IPS-15b (cell line): ENCODE results near the gene CALD1.

Experiments
- H3K27me3 ChIP-seq: one replicate; pipeline ENCODE4 v1.6.1; 2013; ENCODE audit warnings: low read length; ENCODE audit not compliant: control insufficient read depth, insufficient read depth
- H3K36me3 ChIP-seq: one replicate; pipeline ENCODE4 v1.6.1; 2013; ENCODE audit warnings: low read length; ENCODE audit not compliant: control insufficient read depth, insufficient read depth
- H3K4me1 ChIP-seq: one replicate; pipeline ENCODE4 v1.6.1; 2013; ENCODE audit warnings: mild to moderate bottlenecking, low read length; ENCODE audit not compliant: control insufficient read depth, insufficient read depth
- H3K4me3 ChIP-seq: one replicate; pipeline ENCODE4 v1.5.1; 2013; ENCODE audit warnings: low read depth, low read length
- H3K9ac ChIP-seq: one replicate; pipeline ENCODE4 v1.6.1; 2013; ENCODE audit warnings: low read depth, mild to moderate bottlenecking, low read length
- H3K9me3 ChIP-seq: one replicate; pipeline ENCODE4 v1.6.1; 2013; ENCODE audit warnings: mild to moderate bottlenecking, low read length; ENCODE audit not compliant: control insufficient read depth, insufficient read depth

The CALD1 gene

GRCh38 chr7:134907000-134907399 is 127.6 kb downstream of the CALD1 start:
- Histone ChIP-seq H3K9me3 (no peaks in the 10 kb centered on the region), H3K9ac (no peak overlapping the region), H3K4me1 (peaks cover 2% of the 10 kb centered on the region), H3K27me3 (no peaks in the 10 kb centered on the region), H3K4me3 (no peak overlapping the region), H3K36me3 (no peaks in the 10 kb centered on the region)

DNA sequence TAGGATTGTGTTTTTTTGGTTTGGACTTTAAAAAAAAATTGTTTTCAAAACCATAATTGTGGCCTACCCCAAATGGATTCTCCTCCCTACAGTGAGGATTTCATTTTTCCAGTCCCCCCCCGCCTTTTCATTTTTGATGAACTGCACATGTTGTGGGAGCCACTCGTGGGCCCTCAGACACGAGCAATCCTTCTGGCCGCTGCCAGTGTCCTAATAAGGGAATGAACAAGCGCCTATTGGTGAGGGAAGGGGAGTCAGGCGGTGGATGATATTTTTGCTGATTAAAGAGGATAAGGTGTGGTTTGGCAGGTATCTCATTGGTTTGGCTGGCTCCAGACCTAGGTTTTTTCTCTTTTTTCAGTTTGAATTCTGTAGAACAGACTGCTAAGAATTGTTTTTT is 128.2 kb downstream of the CALD1 start:
- H3K4me1 ChIP-seq: peaks cover 2% of the 10 kb centered on the region
- H3K9me3 ChIP-seq: no peaks in the 10 kb centered on the region
- H3K27me3 ChIP-seq: no peaks in the 10 kb centered on the region
- no peak overlapping the region for H3K9ac ChIP-seq
- H3K36me3 ChIP-seq: no peaks in the 10 kb centered on the region
- no peak overlapping the region for H3K4me3 ChIP-seq

DNA sequence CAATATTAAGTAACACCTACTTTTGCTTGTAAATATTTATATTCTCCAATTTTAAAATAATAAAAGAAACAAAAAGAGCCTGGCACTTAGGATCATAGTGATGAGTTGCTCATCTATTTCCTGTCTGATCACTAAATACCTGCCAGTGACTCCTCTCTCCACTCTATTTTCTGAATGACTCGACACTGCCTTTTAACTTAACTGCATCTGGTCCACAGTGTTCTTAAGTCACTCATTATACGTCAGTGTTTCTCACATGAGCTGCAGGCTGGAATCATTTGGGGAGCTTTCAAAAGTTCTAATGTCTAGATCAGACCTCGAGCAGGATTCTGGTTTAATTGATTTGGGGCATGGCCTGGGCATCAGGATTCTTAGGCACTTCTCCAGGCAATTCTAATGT is 128.9 kb downstream of the CALD1 start:
- Histone ChIP-seq H3K36me3 (no peaks in the 10 kb centered on the region), H3K4me1 (peaks cover 2% of the 10 kb centered on the region), H3K9me3 (no peaks in the 10 kb centered on the region), H3K27me3 (no peaks in the 10 kb centered on the region), H3K4me3 (no peak overlapping the region), H3K9ac (no peak overlapping the region)

DNA sequence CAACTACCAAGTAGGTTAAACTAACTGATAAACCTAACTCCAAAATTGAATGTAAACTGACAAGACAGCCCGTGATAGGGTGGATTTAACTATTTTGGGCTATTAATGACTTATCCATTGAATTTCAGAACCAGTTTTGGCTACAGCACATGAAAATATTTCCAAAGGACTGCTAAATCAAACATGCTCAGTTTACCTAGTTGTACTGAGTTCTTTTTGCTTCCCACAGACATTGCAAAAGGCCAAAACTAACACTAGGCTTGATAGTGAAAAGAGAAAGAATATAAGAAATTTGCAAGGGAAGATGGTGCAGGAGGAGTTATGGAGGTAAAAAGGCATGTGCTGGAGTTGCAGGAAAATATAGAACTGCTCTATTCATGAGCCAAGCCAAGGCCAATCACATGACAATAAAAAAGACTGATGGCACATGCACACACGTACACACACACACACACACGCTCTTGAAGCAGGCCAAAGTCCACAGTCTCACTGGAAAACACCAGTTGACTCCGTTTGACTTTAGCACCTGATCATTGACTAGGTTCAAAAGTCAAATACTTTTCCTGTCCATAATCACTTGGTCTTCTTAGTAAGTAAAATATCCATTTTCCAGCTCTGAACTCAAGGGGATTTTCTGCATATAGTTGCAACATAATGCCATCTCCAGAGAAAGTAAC is 130.9 kb downstream of the CALD1 start:
- no peaks in the 10 kb centered on the region for H3K9me3 ChIP-seq
- H3K36me3 ChIP-seq: no peaks in the 10 kb centered on the region
- no peak overlapping the region for H3K4me3 ChIP-seq
- H3K27me3 ChIP-seq: no peaks in the 10 kb centered on the region
- H3K9ac ChIP-seq: no peak overlapping the region
- H3K4me1 ChIP-seq: peaks cover 2% of the 10 kb centered on the region

DNA sequence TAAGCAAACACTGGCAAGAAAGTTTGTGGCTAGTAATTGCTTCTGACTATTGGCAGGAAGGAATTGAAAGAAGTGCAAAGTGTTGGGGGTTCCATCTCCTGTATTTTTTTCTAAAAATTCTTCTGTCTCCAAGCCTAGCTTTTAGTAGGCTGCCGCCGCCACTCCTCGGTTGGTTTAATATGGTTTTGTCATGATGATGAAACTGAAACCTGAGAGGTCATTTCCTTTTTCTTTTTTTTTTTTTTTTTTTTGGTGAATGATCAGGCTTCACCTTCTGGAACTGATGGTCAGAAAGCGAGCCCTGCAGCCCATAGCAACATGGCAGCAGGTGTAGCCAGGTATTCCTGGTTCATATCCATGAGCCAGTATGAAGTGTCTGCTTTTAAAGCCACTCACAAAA is 131.5 kb downstream of the CALD1 start:
- Histone ChIP-seq H3K27me3 (no peaks in the 10 kb centered on the region), H3K4me3 (no peak overlapping the region), H3K4me1 (peaks cover 2% of the 10 kb centered on the region), H3K36me3 (no peaks in the 10 kb centered on the region), H3K9ac (no peak overlapping the region), H3K9me3 (no peaks in the 10 kb centered on the region)

- Histone ChIP-seq H3K9me3 (no peaks in the 10 kb centered on the region), H3K4me1 (no peaks in the 10 kb centered on the region), H3K4me3 (no peak overlapping the region), H3K27me3 (no peaks in the 10 kb centered on the region), H3K9ac (no peak overlapping the region), H3K36me3 (no peaks in the 10 kb centered on the region)
Observed at GRCh38 chr7:134916171-134916883, 136.9 kb downstream of the CALD1 start.

DNA sequence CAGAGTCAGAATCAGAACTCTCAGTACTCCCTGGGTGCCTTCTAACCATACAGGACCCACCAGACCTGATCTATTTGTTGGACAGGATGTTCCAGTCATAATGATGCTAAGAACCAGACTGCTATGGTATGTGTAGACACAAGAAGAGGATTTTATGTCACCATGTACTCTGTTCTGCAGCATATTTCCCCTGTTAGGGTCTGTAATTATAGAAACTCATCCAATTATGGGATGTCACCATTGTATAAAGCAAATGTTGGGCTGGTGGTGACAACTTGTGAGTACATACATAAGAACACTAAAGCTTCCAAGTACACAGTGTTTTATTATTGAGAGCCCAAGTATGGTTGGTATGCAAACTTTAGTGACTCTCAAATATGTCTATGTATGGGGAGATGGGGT is 139.8 kb downstream of the CALD1 start:
- Histone ChIP-seq H3K27me3 (no peaks in the 10 kb centered on the region), H3K4me3 (no peak overlapping the region), H3K4me1 (no peaks in the 10 kb centered on the region), H3K9me3 (no peaks in the 10 kb centered on the region), H3K36me3 (no peaks in the 10 kb centered on the region), H3K9ac (no peak overlapping the region)

DNA sequence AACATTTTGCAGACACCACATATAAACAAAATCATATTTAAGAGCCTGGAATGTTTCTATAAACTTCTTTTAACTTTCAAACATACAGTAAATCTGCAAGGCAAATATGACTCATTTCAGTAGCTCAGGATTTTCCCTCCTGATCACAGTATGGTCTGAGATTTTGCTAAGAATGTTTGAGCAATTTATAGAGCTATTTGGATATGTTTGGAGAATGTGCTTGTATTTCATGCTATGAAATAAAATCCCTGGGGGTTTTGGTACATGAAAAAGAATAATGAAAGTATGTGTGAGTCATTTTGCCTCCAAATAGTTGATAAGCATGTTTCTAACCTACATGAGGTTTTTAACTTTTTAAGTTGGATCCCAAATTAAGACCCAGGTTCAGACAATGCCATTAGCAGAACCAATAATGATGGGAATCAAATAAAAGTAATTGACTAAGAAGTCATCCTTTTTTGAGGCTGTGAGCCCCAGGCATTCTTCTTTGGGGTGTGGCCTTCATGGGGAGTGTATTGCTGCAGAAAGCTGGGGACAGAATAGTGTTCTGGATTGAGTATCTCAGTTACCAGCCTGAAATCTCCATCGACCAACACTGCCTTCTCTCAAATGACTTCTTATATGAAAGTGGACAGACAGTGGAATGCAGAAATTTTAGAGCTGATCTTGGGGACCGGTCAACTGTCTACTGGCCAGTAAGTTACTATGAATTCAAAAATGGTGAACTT is 140.8 kb downstream of the CALD1 start:
- H3K27me3 ChIP-seq: no peaks in the 10 kb centered on the region
- no peaks in the 10 kb centered on the region for H3K9me3 ChIP-seq
- no peak overlapping the region for H3K9ac ChIP-seq
- H3K4me1 ChIP-seq: no peaks in the 10 kb centered on the region
- H3K36me3 ChIP-seq: no peaks in the 10 kb centered on the region
- no peak overlapping the region for H3K4me3 ChIP-seq

- H3K36me3 ChIP-seq: no peaks in the 10 kb centered on the region
Observed at GRCh38 chr7:134922720-134923704, 143.6 kb downstream of the CALD1 start.

DNA sequence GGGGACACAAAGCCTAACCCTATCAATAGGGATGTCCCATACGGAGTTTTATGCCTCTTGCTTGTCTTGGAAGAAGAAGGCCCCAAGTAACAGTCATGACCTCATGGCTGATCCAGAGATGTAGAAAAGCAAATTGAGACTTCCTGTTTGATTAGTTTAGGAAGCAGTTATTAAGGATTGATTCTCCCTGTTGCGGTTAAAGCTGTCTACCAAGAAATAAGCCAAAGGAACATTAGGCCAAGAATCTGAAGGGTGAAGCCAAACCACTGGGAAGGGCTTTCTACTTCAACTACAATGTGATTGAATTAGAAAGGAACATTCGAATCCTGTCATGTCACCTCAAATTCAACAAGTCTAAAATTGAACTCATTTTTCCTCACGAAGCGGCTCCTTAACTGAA is 146.3 kb downstream of the CALD1 start:
- H3K4me1 ChIP-seq: no peaks in the 10 kb centered on the region
- no peak overlapping the region for H3K9ac ChIP-seq
- H3K36me3 ChIP-seq: no peaks in the 10 kb centered on the region
- no peak overlapping the region for H3K4me3 ChIP-seq
- no peaks in the 10 kb centered on the region for H3K27me3 ChIP-seq
- no peaks in the 10 kb centered on the region for H3K9me3 ChIP-seq

More at GRCh38 chr7:134922720-134923704, 143.6 kb downstream of the CALD1 start:
- Histone ChIP-seq H3K27me3 (no peaks in the 10 kb centered on the region), H3K4me1 (no peaks in the 10 kb centered on the region), H3K4me3 (no peak overlapping the region), H3K9me3 (no peaks in the 10 kb centered on the region), H3K9ac (no peak overlapping the region)

DNA sequence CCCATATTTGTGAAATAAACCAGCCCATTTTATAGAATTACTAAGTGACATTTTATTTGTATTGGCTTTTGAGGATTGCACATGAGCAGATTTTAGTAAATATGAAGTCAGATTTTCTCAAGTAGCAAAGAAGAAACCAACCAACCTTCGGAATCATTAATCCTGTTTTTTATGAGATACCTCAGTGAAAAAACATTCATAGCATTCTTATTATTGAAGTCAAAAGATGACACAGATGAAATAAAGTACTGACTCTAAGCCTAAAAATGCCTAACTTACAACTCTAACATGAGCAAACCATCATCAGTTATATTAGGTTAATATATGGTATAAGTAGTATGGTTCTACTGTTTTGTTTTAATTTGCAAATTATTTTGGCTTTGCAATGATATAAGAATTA is 147.0 kb downstream of the CALD1 start:
- H3K9me3 ChIP-seq: no peaks in the 10 kb centered on the region
- no peak overlapping the region for H3K4me3 ChIP-seq
- H3K4me1 ChIP-seq: no peaks in the 10 kb centered on the region
- no peak overlapping the region for H3K9ac ChIP-seq
- H3K36me3 ChIP-seq: no peaks in the 10 kb centered on the region
- H3K27me3 ChIP-seq: no peaks in the 10 kb centered on the region
